Muscle layer of colon (tissue), 2 donors: Measurements from ENCODE around the gene CPED1.

Experiments used
- H3K27ac ChIP-seq: one replicate; pipeline ENCODE4 v1.7.0; 2013; ENCODE audit warnings: low read depth, mild to moderate bottlenecking, low read length, moderate library complexity
- H3K27me3 ChIP-seq, 2 donors: one replicate each; pipeline ENCODE4 v1.7.0; 2013; ENCODE audit warnings: low read length in 2 of 2, mild to moderate bottlenecking in 2 of 2; ENCODE audit not compliant: insufficient read depth in 2 of 2, control insufficient read depth in 1 of 2
- H3K36me3 ChIP-seq: one replicate; pipeline ENCODE4 v1.7.0; 2013; ENCODE audit warnings: mild to moderate bottlenecking, low read length; ENCODE audit not compliant: insufficient read depth
- H3K4me1 ChIP-seq: one replicate; pipeline ENCODE4 v1.7.0; 2013; ENCODE audit warnings: mild to moderate bottlenecking, low read length; ENCODE audit not compliant: insufficient read depth
- H3K4me3 ChIP-seq, 2 donors: one replicate each; pipeline ENCODE4 v1.7.0; 2013; ENCODE audit warnings: low read length in 2 of 2, low read depth in 1 of 2, mild to moderate bottlenecking in 1 of 2, moderate library complexity in 1 of 2
- H3K9ac ChIP-seq: one replicate; pipeline ENCODE4 v1.7.0; 2013; ENCODE audit warnings: low read length
- H3K9me3 ChIP-seq: one replicate; pipeline ENCODE4 v1.7.0; 2013; ENCODE audit warnings: mild to moderate bottlenecking, low read length
- donor health status: abdominal sarcoma.
- donor health status: Adenocarcinoma of cecum.

The CPED1 gene

GRCh38 chr7:120988591-120989256, at the start of gene CPED1:
TSS of gene CPED1 (plus strand) at chr7:120988711. CDS start at chr7:120989622, 911 bp downstream.
- Histone ChIP-seq H3K27ac (peak within 1 kb of the TSS; percentile 94), H3K36me3 (no peaks in the 10 kb centered on the region), H3K4me3 (peak within 1 kb of the TSS; percentile 62 to 89)

GRCh38 chr7:120939345-120939744, 49.2 kb upstream of the CPED1 start:
- no peak overlapping the region for H3K9ac ChIP-seq
- H3K4me1 ChIP-seq = no peaks in the 10 kb centered on the region
- no peaks in the 10 kb centered on the region for H3K27me3 ChIP-seq
- H3K4me3 ChIP-seq = no peak overlapping the region
- no peaks in the 10 kb centered on the region for H3K9me3 ChIP-seq
- no peak overlapping the region for H3K27ac ChIP-seq
- no peaks in the 10 kb centered on the region for H3K36me3 ChIP-seq

More at GRCh38 chr7:120988591-120989256, at the start of gene CPED1:
- Histone ChIP-seq H3K27me3 (no peaks in the 10 kb centered on the region), H3K9me3 (no peaks in the 10 kb centered on the region), H3K4me1 (peaks cover 14% of the 10 kb centered on the region), H3K9ac (peak within 1 kb of the TSS; percentile 97)

- H3K9me3 ChIP-seq = no peaks in the 10 kb centered on the region
- no peak overlapping the region for H3K4me3 ChIP-seq
- no peak overlapping the region for H3K9ac ChIP-seq
- no peaks in the 10 kb centered on the region for H3K36me3 ChIP-seq
- no peaks in the 10 kb centered on the region for H3K27me3 ChIP-seq
- peaks cover 11% of the 10 kb centered on the region for H3K4me1 ChIP-seq
- H3K27ac ChIP-seq = no peak overlapping the region
Observed at GRCh38 chr7:120941064-120941463, 47.4 kb upstream of the CPED1 start.

GRCh38 chr7:120941856-120942255, 46.7 kb upstream of the CPED1 start:
- no peak overlapping the region for H3K4me3 ChIP-seq
- peaks cover 11% of the 10 kb centered on the region for H3K4me1 ChIP-seq
- no peaks in the 10 kb centered on the region for H3K36me3 ChIP-seq
- H3K9me3 ChIP-seq = no peaks in the 10 kb centered on the region
- H3K27me3 ChIP-seq = no peaks in the 10 kb centered on the region
- no peak overlapping the region for H3K27ac ChIP-seq
- no peak overlapping the region for H3K9ac ChIP-seq

GRCh38 chr7:120942861-120943260, 45.6 kb upstream of the CPED1 start:
- Histone ChIP-seq H3K9me3 (no peaks in the 10 kb centered on the region), H3K36me3 (no peaks in the 10 kb centered on the region), H3K9ac (no peak overlapping the region), H3K27me3 (no peaks in the 10 kb centered on the region), H3K4me3 (no peak overlapping the region), H3K4me1 (peaks cover 11% of the 10 kb centered on the region), H3K27ac (no peak overlapping the region)

GRCh38 chr7:120944826-120945562, 43.5 kb upstream of the CPED1 start:
- Histone ChIP-seq H3K4me1 (peaks cover 15% of the 10 kb centered on the region), H3K27me3 (no peaks in the 10 kb centered on the region), H3K36me3 (no peaks in the 10 kb centered on the region), H3K4me3 (no peak overlapping the region), H3K27ac (no peak overlapping the region), H3K9ac (no peak overlapping the region), H3K9me3 (no peaks in the 10 kb centered on the region)

GRCh38 chr7:120947980-120948379, 40.5 kb upstream of the CPED1 start:
- Histone ChIP-seq H3K4me1 (peaks cover 22% of the 10 kb centered on the region), H3K9me3 (no peaks in the 10 kb centered on the region), H3K4me3 (no peak overlapping the region), H3K9ac (no peak overlapping the region), H3K27ac (no peak overlapping the region), H3K27me3 (no peaks in the 10 kb centered on the region), H3K36me3 (no peaks in the 10 kb centered on the region)

- peaks cover 22% of the 10 kb centered on the region for H3K4me1 ChIP-seq
- H3K36me3 ChIP-seq = peaks cover 6% of the 10 kb centered on the region
- no peak overlapping the region for H3K9ac ChIP-seq
- H3K27ac ChIP-seq = no peak overlapping the region
- peak overlapping the region; percentile 50 to 90 for H3K4me3 ChIP-seq
- no peaks in the 10 kb centered on the region for H3K9me3 ChIP-seq
- H3K27me3 ChIP-seq = no peaks in the 10 kb centered on the region
Observed at GRCh38 chr7:120949393-120949911, 39.1 kb upstream of the CPED1 start.

GRCh38 chr7:120949998-120950538, 38.4 kb upstream of the CPED1 start:
- Histone ChIP-seq H3K27ac (peak overlapping the region; percentile 41), H3K36me3 (peaks cover 8% of the 10 kb centered on the region), H3K9me3 (no peaks in the 10 kb centered on the region), H3K4me3 (peak overlapping the region; percentile 50 to 90), H3K4me1 (peaks cover 17% of the 10 kb centered on the region), H3K9ac (peak overlapping the region; percentile 43), H3K27me3 (no peaks in the 10 kb centered on the region)

- Histone ChIP-seq H3K27ac (peak within 1 kb of the TSS; percentile 81), H3K36me3 (peaks cover 15% of the 10 kb centered on the region), H3K4me3 (peak within 1 kb of the TSS; percentile 56 to 90), H3K4me1 (peaks cover 11% of the 10 kb centered on the region), H3K9ac (peak within 1 kb of the TSS; percentile 82), H3K27me3 (no peaks in the 10 kb centered on the region), H3K9me3 (no peaks in the 10 kb centered on the region)
Observed at GRCh38 chr7:120950539-120951308, 37.8 kb upstream of the CPED1 start, which contains the start of gene ING3. TSS of gene ING3 (plus strand) at chr7:120950777. CDS start at chr7:120950897, 120 bp downstream.

GRCh38 chr7:120951309-120951699, 37.2 kb upstream of the CPED1 start:
- peak overlapping the region; percentile 82 for H3K9ac ChIP-seq
- peak overlapping the region; percentile 81 for H3K27ac ChIP-seq
- H3K36me3 ChIP-seq = peaks cover 20% of the 10 kb centered on the region
- H3K4me1 ChIP-seq = peaks cover 11% of the 10 kb centered on the region
- no peaks in the 10 kb centered on the region for H3K9me3 ChIP-seq
- no peaks in the 10 kb centered on the region for H3K27me3 ChIP-seq
- peak overlapping the region; percentile 22 to 90 for H3K4me3 ChIP-seq
